ENCODE measurements around the gene AACS.

DNA sequence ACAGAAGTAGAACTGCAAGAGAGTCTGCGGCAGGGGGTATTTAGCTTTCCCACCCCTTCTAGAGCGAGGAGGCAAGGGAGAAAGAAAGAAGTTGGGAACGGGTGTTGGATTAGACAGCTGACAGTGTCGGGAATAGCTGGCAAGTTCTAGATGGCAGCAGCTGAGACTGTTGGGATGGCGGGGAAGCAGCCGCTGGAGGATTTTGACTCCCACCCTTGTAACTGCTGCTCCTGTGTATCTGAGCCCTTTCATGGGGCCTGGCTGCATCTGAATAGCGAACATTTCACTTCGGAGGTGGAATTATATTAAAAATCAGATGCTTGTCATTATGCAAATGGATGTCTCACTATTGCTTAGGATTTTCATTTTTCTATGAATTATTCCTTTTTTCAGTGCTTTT lies 104.6 kb downstream of the AACS start:
- no peak for TF ChIP-seq EP300 (IDR thresholded peaks at IDR 0.05)
- TF ChIP-seq, protein P1, sequence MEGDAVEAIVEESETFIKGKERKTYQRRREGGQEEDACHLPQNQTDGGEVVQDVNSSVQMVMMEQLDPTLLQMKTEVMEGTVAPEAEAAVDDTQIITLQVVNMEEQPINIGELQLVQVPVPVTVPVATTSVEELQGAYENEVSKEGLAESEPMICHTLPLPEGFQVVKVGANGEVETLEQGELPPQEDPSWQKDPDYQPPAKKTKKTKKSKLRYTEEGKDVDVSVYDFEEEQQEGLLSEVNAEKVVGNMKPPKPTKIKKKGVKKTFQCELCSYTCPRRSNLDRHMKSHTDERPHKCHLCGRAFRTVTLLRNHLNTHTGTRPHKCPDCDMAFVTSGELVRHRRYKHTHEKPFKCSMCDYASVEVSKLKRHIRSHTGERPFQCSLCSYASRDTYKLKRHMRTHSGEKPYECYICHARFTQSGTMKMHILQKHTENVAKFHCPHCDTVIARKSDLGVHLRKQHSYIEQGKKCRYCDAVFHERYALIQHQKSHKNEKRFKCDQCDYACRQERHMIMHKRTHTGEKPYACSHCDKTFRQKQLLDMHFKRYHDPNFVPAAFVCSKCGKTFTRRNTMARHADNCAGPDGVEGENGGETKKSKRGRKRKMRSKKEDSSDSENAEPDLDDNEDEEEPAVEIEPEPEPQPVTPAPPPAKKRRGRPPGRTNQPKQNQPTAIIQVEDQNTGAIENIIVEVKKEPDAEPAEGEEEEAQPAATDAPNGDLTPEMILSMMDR (IDR thresholded peaks at IDR 0.05), result no peak
- no peak for TF ChIP-seq POLR2A (IDR thresholded peaks at IDR 0.05)
